Measurements from ENCODE around the gene CNOT4. TPM values are rescaled to one million over a fixed set of nuclear protein-coding genes. Genes with fewer than 3 reads are reported as not detected.

The CNOT4 gene
- total RNA-seq, 4 donors from 2014 or later: 25.6 to 36.8 (median 29.3) TPM

- WGBS, 2 donors: 92 to 96% methylated on average over 3 of the region's 3 CpGs
- Histone ChIP-seq H3K4me3 (replicated peaks in 1 of 3) (no peak overlapping the region), H3K9me3 (no peaks in the 10 kb centered on the region), H3K27ac (no peak overlapping the region), H3K36me3 (no peaks in the 10 kb centered on the region), H3K4me1 (no peaks in the 10 kb centered on the region), H3K27me3 (no peaks in the 10 kb centered on the region)
- no peak for DNase-seq
- TF ChIP-seq, protein P1, sequence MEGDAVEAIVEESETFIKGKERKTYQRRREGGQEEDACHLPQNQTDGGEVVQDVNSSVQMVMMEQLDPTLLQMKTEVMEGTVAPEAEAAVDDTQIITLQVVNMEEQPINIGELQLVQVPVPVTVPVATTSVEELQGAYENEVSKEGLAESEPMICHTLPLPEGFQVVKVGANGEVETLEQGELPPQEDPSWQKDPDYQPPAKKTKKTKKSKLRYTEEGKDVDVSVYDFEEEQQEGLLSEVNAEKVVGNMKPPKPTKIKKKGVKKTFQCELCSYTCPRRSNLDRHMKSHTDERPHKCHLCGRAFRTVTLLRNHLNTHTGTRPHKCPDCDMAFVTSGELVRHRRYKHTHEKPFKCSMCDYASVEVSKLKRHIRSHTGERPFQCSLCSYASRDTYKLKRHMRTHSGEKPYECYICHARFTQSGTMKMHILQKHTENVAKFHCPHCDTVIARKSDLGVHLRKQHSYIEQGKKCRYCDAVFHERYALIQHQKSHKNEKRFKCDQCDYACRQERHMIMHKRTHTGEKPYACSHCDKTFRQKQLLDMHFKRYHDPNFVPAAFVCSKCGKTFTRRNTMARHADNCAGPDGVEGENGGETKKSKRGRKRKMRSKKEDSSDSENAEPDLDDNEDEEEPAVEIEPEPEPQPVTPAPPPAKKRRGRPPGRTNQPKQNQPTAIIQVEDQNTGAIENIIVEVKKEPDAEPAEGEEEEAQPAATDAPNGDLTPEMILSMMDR (IDR thresholded peaks at IDR 0.05): no peak
- TF ChIP-seq POLR2A (IDR thresholded peaks at IDR 0.05): no peak
- intact Hi-C loops (cut with DNase I): no loop called here
Measured at GRCh38 chr7:135403302-135403701, 106.6 kb downstream of the CNOT4 start.

GRCh38 chr7:135397689-135398088 lies 112.2 kb downstream of the CNOT4 start:
- intact Hi-C loops (cut with DNase I): no loop called here
- TF ChIP-seq, protein P1 (IDR thresholded peaks at IDR 0.05): no peak
- no peak for TF ChIP-seq POLR2A (IDR thresholded peaks at IDR 0.05)

GRCh38 chr7:135392701-135393100 lies 117.2 kb downstream of the CNOT4 start:
- 86 to 88% methylated on average over 4 of the region's 4 CpGs for WGBS, 2 donors
- H3K36me3 ChIP-seq: peaks cover 0 to 7% of the 10 kb centered on the region in 2 donors
- intact Hi-C loops (cut with DNase I): no loop called here
- no peak overlapping the region for H3K27ac ChIP-seq
- no peak for DNase-seq
- no peak overlapping the region for H3K4me3 ChIP-seq (replicated peaks in 1 of 3)
- H3K9me3 ChIP-seq: no peaks in the 10 kb centered on the region
- H3K4me1 ChIP-seq: peaks cover 4 to 5% of the 10 kb centered on the region in 2 donors
- H3K27me3 ChIP-seq: no peaks in the 10 kb centered on the region
- TF ChIP-seq POLR2A (IDR thresholded peaks at IDR 0.05): no peak
- TF ChIP-seq, protein P1 (IDR thresholded peaks at IDR 0.05): no peak

More at GRCh38 chr7:135397689-135398088, 112.2 kb downstream of the CNOT4 start:
- Histone ChIP-seq H3K4me3 (replicated peaks in 1 of 3) (no peak overlapping the region), H3K36me3 (peaks cover 0 to 7% of the 10 kb centered on the region in 2 donors), H3K27me3 (no peaks in the 10 kb centered on the region), H3K4me1 (no peaks in the 10 kb centered on the region), H3K9me3 (no peaks in the 10 kb centered on the region), H3K27ac (no peak overlapping the region)
- no peak for DNase-seq

DNA sequence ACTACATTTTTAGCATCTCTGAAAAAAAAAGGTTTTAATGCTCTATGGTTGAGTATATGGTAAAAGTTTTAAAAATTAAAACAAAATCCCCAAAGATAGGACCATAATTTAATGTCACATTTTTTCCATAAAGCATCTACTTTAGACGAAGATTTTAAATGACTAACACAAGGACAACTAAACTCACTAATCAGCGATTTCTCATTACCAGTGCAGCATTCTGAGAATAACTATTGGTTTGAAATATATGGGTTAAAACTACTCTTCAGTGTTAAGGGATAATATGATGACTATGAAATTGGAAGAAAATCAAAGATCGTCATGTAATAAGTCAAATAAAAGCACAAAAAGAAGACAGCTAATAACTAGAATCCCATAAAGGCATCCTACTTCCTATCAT lies 118.4 kb downstream of the CNOT4 start:
- no peak for DNase-seq
- Histone ChIP-seq H3K4me3 (replicated peaks in 1 of 3) (no peak overlapping the region), H3K9me3 (no peaks in the 10 kb centered on the region), H3K27me3 (no peaks in the 10 kb centered on the region), H3K4me1 (peaks cover 4 to 5% of the 10 kb centered on the region in 2 donors), H3K27ac (no peak overlapping the region), H3K36me3 (peaks cover 0 to 7% of the 10 kb centered on the region in 2 donors)
- 92 to 97% methylated on average over 3 of the region's 3 CpGs for WGBS, 2 donors
- TF ChIP-seq, protein P1 (IDR thresholded peaks at IDR 0.05): no peak
- TF ChIP-seq POLR2A (IDR thresholded peaks at IDR 0.05): no peak
- intact Hi-C loops (cut with DNase I): no loop called here

DNA sequence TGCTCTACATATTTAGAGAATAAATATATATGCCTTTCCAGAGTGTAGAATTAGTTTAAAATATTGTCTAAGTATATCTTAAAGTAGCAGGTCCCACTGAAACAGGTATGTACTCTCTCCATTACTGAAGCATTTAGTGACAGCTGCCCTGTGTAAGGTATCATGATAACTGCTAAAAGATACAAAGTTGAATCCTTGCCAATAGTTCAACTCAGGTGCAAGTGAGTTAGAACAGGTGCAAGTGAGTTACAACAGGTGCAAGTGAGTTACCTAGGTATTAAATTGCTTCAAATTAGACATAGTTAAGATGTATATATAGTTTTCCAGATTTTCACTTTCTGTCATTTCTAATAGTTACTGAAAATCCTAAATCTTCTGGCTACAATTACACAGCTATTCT lies 119.1 kb downstream of the CNOT4 start:
- no peak for TF ChIP-seq POLR2A (IDR thresholded peaks at IDR 0.05)
- TF ChIP-seq, protein P1 (IDR thresholded peaks at IDR 0.05): no peak
- Histone ChIP-seq H3K27ac (no peak overlapping the region), H3K9me3 (no peaks in the 10 kb centered on the region), H3K4me1 (peaks cover 4 to 5% of the 10 kb centered on the region in 2 donors), H3K36me3 (peaks cover 0 to 7% of the 10 kb centered on the region in 2 donors), H3K27me3 (no peaks in the 10 kb centered on the region), H3K4me3 (replicated peaks in 1 of 3) (no peak overlapping the region)
- no peak for DNase-seq
- intact Hi-C loops (cut with DNase I): no loop called here
